DND-41 (cell line): ENCODE results near the gene FSD1L.

ENCODE experiments used
- EZH2 ChIP-seq: IDR thresholded peaks from 3 replicates; pipeline ENCODE4 v1.6.1; 2012; ENCODE audit warnings: borderline replicate concordance, low read depth, mild to moderate bottlenecking, moderate library complexity, low read length, inconsistent platforms; ENCODE audit not compliant: severe bottlenecking
- TF ChIP-seq, protein P1 (sequence below): IDR thresholded peaks from 2 replicates; pipeline ENCODE4 v1.5.1; 2012; ENCODE audit warnings: borderline replicate concordance, low read length, moderate library complexity, mild to moderate bottlenecking; ENCODE audit not compliant: poor library complexity, severe bottlenecking; ENCODE audit errors: extremely low read depth

DNA sequence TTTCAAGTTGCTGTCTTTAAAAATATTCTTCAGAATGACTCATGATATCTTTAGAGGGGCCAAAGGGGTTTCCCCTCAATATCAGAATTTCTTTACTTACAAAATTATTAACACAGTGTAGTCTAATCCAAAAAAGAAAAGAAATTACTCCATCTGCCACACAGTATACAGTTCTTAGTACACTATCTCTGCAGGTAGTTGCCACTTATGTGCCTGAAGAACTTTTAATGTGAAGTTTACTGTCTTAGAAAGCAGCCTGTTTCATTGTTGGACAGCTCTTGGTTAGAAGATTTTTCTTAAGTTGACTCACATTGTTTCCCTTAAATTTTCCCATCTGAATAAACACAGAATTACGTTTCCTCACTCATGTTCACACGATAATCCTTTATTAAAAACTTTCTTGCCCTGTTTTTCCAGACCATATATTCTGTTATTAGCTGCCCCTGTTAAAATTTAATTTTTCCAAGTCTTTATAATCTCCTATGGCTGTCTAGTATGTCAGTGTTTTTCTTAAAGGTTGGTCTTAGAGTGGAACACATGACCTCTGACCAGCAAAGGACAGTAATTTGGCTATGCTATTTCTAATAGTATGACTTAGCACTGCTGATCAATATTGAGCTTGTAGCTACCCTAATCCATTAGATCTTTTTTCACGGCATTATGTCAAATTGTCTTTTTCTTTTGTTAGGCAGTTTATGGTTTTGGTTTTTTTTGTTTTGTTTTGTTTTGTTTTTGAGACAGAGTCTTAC lies 88.3 kb downstream of the FSD1L start:
- TF ChIP-seq, protein P1, sequence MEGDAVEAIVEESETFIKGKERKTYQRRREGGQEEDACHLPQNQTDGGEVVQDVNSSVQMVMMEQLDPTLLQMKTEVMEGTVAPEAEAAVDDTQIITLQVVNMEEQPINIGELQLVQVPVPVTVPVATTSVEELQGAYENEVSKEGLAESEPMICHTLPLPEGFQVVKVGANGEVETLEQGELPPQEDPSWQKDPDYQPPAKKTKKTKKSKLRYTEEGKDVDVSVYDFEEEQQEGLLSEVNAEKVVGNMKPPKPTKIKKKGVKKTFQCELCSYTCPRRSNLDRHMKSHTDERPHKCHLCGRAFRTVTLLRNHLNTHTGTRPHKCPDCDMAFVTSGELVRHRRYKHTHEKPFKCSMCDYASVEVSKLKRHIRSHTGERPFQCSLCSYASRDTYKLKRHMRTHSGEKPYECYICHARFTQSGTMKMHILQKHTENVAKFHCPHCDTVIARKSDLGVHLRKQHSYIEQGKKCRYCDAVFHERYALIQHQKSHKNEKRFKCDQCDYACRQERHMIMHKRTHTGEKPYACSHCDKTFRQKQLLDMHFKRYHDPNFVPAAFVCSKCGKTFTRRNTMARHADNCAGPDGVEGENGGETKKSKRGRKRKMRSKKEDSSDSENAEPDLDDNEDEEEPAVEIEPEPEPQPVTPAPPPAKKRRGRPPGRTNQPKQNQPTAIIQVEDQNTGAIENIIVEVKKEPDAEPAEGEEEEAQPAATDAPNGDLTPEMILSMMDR, result no peak
- TF ChIP-seq EZH2, result no peak
